ENCODE data around the gene CEMIP. TPM values are rescaled to one million over a fixed set of nuclear protein-coding genes. Genes with fewer than 3 reads are reported as not detected.
A peak's percentile ranks its signal among the peaks of the same experiment; 100 is the strongest.

Gene CEMIP
- polyA plus RNA-seq, 2 of the 4 experiments (the other 2 are of a cell fraction): 0.54 to 0.84 TPM

- no peak for TF ChIP-seq RCOR1 (IDR thresholded peaks at IDR 0.05; ENCODE audit: low read depth, low read length)
Measured at GRCh38 chr15:80902298-80902801, 123.2 kb downstream of the CEMIP start (continued).

DNA sequence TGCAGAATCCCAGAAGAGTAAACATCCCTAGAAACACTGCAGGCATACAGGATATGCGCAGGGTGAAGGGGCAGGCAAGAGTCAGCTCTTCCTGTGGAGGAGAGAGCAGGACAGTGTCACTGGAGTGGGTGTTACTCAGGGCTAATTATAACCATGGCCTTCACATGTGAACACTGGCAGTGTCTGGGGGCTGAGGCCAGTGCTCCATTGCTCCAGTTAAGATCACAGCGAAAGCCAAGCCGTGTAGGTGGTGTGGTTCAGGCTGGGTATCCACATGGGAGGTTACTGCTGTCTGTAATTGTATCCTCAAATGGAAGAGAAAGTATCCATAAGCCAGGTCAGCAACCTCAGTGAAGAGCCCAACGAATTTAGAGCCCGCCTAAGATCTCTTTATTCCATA, 125.8 kb downstream of the CEMIP start:
- no peak for FAIRE-seq

GRCh38 chr15:80906159-80906766, 127.1 kb downstream of the CEMIP start:
- FAIRE-seq: no peak
- ChIA-PET POLR2A (no interaction called here), CTCF (interaction anchor here (2.3 kb wide), 1 partner anchor 63 kb away, joined by 9 read pairs; no protein-coding TSS in a partner anchor)
- ATAC-seq: peak in 1 of 2 experiments; percentile 57; a peak in 3 of 6 replicates
- Histone ChIP-seq H3K4me3 (no peak overlapping the region), H3K4me2 (peak overlapping the region; percentile 13; the same call in 1 of the 3 replicates), H3K9me3 (peaks cover 11% of the 10 kb centered on the region; the same call in 1 of the 3 replicates), H3K27ac (no peak overlapping the region), H3K4me1 (peaks cover 6% of the 10 kb centered on the region; the same call in 1 of the 3 replicates)
- DNase-seq (ENCODE audit: low read depth in 1 of 2, low spot score in 1 of 2): peak in 1 of 2 experiments; percentile 26
- WGBS (ENCODE audit: missing lambda C conversion rate): 59% methylated on average over 11 of the region's 11 CpGs
- TF ChIP-seq ZNF302 (CRISPR knock-in tag; IDR thresholded peaks at IDR 0.05) (no peak), FOXS1 (CRISPR knock-in tag; IDR thresholded peaks at IDR 0.05) (no peak), EP300 (IDR thresholded peaks at IDR 0.05) (no peak), HES2 (IDR thresholded peaks at IDR 0.05) (no peak), FOSB (CRISPR knock-in tag; IDR thresholded peaks at IDR 0.05) (no peak), HMGXB4 (CRISPR knock-in tag; IDR thresholded peaks at IDR 0.05; ENCODE audit: borderline replicate concordance) (no peak)
- TF ChIP-seq, protein P1, sequence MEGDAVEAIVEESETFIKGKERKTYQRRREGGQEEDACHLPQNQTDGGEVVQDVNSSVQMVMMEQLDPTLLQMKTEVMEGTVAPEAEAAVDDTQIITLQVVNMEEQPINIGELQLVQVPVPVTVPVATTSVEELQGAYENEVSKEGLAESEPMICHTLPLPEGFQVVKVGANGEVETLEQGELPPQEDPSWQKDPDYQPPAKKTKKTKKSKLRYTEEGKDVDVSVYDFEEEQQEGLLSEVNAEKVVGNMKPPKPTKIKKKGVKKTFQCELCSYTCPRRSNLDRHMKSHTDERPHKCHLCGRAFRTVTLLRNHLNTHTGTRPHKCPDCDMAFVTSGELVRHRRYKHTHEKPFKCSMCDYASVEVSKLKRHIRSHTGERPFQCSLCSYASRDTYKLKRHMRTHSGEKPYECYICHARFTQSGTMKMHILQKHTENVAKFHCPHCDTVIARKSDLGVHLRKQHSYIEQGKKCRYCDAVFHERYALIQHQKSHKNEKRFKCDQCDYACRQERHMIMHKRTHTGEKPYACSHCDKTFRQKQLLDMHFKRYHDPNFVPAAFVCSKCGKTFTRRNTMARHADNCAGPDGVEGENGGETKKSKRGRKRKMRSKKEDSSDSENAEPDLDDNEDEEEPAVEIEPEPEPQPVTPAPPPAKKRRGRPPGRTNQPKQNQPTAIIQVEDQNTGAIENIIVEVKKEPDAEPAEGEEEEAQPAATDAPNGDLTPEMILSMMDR (IDR thresholded peaks at IDR 0.05): no peak

More for the DNA sequence above, 125.8 kb downstream of the CEMIP start:
- TF ChIP-seq FOSL2 (IDR thresholded peaks at IDR 0.05) (no peak), FOSL2 (CRISPR knock-in tag; IDR thresholded peaks at IDR 0.05) (no peak), HEYL (CRISPR knock-in tag; IDR thresholded peaks at IDR 0.05) (no peak), SREBF2 (IDR thresholded peaks at IDR 0.05) (no peak), HMGXB4 (CRISPR knock-in tag; IDR thresholded peaks at IDR 0.05; ENCODE audit: borderline replicate concordance) (no peak), USF2 (IDR thresholded peaks at IDR 0.05) (no peak), FOXS1 (CRISPR knock-in tag; IDR thresholded peaks at IDR 0.05) (no peak), ZC3H11A (IDR thresholded peaks at IDR 0.05) (no peak), RFX5 (IDR thresholded peaks at IDR 0.05) (no peak), ZFP36 (IDR thresholded peaks at IDR 0.05; ENCODE audit: borderline replicate concordance, partially characterized antibody) (no peak), PBX3 (IDR thresholded peaks at IDR 0.05) (no peak), POLR2AphosphoS2 (conservative IDR thresholded peaks at IDR 0.05; ENCODE audit: low read length) (no peak), HOXB5 (CRISPR knock-in tag; IDR thresholded peaks at IDR 0.05) (no peak), CHD2 (IDR thresholded peaks at IDR 0.05; ENCODE audit: low read length, partially characterized antibody) (no peak), NPAS2 (CRISPR knock-in tag; IDR thresholded peaks at IDR 0.05; ENCODE audit: borderline replicate concordance) (no peak), JUNB (IDR thresholded peaks at IDR 0.05) (no peak), HES2 (IDR thresholded peaks at IDR 0.05) (no peak)
- TF ChIP-seq, protein P2, sequence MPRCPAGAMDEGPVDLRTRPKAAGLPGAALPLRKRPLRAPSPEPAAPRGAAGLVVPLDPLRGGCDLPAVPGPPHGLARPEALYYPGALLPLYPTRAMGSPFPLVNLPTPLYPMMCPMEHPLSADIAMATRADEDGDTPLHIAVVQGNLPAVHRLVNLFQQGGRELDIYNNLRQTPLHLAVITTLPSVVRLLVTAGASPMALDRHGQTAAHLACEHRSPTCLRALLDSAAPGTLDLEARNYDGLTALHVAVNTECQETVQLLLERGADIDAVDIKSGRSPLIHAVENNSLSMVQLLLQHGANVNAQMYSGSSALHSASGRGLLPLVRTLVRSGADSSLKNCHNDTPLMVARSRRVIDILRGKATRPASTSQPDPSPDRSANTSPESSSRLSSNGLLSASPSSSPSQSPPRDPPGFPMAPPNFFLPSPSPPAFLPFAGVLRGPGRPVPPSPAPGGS (IDR thresholded peaks at IDR 0.05): no peak
- H3K27ac ChIP-seq: no peak overlapping the region
- H3K9me3 ChIP-seq: peaks cover 11% of the 10 kb centered on the region; the same call in 1 of the 3 replicates
- ATAC-seq: no peak
- H3K4me2 ChIP-seq: no peak overlapping the region
- CTCF ChIA-PET: no interaction called here
- POLR2A ChIA-PET: no interaction called here
- peaks cover 6% of the 10 kb centered on the region; the same call in 1 of the 3 replicates for H3K4me1 ChIP-seq
- WGBS (ENCODE audit: missing lambda C conversion rate): 78% methylated on average over 5 of the region's 5 CpGs
- no peak overlapping the region for H3K4me3 ChIP-seq
- DNase-seq (ENCODE audit: low read depth in 1 of 2, low spot score in 1 of 2): no peak
